NCI-H2196 treated with DMSO at 0.1 percent for 48 hours (cell line): ENCODE measurements around the gene RGS12.
"Not testable (repeated sequence)": the region's sequence is repeated elsewhere in the genome, so short reads cannot be mapped to it uniquely, and the experiment has no call there.

Experiments
- DNase-seq: peaks from one replicate; lab custom pipeline; 2025; ENCODE audit not compliant: unreplicated experiment; lab: John Stamatoyannopoulos, UW

The RGS12 gene

DNA sequence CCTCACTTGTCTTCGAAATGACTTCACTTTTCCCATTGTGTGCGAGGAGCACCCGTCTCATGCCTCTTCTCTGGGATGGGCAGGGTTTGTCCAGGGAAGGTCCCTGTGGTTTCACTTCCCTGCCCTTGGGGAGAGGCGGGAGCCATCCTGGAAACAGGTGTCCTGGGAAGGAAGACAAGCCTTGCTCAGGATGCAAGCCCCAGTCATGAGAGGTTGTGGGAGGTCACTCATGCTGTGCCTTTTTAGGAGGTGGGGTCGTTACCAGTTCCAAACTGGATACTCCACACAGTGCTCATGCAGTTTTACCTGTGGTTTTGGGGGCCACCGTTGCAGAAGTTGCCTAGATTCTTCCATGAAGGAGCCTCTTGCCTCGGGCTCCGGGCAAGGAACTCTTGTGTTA is 3.8 kb downstream of the RGS12 start:
- DNase-seq = no peak

DNA sequence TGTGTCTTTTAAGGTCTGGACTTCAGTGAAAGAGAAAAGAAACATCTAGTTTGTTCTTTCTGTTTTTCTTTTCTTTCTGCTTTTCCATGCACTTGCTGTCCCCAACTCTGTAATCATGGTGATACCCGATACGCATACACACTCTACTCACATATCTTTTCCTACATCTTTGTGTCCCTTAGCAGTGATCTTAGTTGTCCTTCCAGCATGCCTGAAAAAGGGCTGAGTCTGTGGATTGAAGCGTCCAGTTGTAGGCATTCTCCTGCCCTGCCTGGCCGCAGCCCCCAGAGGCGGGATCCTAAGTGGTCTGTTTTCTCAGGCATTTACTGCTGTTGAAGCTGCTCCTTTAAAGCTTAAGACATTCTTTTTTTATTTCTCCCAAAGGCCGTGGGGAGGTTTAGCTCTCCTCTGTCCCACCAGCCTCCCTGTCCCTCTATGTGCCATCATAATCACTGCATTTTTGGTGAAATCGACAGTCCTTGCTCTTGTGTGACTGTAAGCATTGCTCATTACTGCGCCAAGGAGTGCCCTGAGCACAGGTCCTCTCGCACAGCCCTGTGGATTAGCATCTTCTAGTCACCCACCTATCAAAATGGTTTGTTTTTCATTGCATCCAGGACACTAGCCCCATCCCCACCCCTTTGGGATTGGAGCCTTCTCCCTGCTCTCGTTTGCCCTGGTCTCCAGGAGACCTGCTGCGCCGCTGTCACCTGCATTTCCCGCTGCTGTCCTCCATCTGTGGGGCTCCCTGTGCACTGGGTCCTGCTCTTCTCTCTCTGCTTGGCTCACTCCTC is 4.4 kb downstream of the RGS12 start:
- no peak for DNase-seq

- DNase-seq = no peak
Observed at GRCh38 chr4:3299122-3299975, 6.5 kb downstream of the RGS12 start.

GRCh38 chr4:3299976-3300671 is 7.3 kb downstream of the RGS12 start:
- no peak for DNase-seq

- DNase-seq = not testable (repeated sequence)
Observed at GRCh38 chr4:3300882-3301281, 8.1 kb downstream of the RGS12 start.

DNA sequence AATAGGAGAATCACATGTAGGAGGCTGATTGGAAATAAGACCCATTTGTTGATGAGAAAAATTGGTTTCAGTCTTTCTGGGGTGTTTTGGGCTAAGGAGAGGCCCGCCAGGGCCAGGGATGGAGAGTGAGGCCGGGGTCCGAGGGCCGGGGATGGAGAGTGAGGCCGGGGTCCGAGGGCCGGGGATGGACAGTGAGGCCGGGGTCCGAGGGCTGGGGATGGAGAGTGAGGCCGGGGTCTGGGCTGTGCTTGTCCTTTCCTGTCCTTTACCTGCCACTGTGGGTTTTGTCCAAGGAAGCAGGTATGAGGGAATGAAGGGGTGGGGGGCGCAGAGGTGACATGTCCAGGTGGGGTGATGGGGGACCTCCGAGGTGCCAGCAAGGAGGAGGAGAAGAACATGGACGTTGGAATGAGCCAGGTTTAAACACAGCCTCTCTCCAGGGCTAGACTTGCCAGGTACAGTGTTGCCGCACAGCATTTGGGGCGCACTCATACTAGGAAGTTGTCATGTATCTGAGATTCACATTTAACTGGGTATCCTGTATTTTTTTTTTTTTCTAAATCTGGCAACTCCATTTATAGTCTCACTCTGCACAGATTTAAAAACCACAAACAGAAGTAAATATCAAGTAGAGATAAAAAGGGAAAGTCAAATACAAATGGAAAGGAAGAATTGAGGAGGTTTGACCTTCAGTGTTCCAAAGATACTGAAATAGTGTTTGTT is 8.8 kb downstream of the RGS12 start:
- no peak for DNase-seq

DNA sequence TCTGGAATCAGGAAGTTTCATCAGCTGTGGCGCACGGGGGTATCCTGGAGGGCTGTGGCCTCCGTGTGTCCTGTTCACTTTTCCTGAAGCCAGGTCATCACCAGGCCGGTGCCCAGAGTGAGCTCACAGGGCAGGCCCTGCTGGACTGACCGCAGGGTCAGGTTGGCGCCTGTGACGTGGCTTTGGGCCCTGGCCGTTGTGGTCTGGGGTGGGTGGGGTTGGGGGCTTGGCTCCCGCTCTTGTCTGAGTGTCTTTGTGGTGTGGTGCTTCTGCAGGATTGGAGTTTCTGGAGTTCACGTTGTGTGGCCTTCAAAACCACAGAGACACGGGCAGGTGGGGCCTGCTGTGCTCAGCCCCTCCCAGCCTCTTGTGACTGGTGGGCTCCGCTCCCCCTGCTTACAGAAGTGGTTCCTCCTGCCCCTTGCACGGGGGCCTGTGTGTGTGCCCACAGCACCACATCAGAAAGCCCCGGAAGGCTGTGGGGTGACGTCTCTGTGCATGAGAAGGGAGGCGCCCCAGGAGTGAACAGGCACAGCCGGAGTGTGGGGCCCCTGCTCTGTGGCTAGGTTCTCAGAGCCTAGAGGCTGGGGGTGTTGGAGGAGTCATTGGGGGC is 9.5 kb downstream of the RGS12 start:
- no peak for DNase-seq

- no peak for DNase-seq
Observed at GRCh38 chr4:3302786-3303564, 10.2 kb downstream of the RGS12 start.

DNA sequence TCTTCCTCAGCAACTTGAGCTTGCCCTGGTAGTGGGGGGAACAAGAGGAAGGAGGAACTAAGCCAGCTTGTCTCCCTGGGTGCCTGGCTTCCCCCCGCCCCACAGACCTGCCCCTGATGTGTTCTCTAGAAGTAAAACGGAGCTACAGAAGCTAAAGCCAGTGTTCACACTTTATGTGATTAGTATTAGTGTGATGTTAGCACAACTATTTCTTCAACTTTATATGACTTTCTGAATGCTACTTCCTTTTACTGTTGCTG is 10.7 kb downstream of the RGS12 start:
- no peak for DNase-seq

GRCh38 chr4:3303923-3304710 is 11.3 kb downstream of the RGS12 start:
- no peak for DNase-seq

DNA sequence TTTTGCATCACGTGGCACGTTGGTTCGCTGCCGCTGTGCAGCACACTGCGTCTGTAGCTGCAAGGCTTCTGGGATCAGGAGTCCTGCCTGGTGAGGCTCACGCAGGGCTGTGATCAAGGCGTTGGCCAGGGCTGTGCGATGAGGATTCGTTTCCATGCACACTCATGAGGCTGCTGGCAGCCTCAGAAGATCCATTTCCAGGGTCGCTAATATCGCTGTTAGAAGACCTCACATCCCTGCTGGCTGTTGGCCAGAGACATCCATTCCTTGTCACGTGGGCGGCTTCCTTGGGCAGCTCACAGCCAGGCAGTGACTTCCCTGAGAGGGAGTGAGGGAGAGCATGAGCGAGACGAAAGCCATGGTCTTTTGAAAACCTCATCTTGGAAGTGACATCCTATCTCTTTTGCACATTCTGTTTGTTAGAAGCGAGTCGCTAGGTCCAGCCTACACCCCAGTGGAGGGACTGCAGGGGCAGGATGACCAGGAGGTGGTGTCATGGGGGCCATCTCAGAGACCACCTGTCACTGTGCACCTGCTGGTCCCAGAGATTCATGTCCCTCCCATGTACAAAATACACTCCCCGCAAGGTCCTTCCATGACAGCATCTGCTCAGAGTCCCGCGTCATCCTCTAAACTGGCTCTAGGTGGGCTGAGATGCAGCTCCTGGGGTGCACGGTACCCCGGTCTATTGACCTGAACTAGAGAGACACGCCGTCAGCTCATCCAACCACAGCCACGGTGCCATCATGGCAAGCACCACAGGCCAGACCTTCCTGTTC is 12.2 kb downstream of the RGS12 start:
- DNase-seq = no peak

- no peak for DNase-seq
Observed at GRCh38 chr4:3305610-3306371, 13.0 kb downstream of the RGS12 start.

GRCh38 chr4:3306450-3306849 is 13.6 kb downstream of the RGS12 start:
- no peak for DNase-seq

DNA sequence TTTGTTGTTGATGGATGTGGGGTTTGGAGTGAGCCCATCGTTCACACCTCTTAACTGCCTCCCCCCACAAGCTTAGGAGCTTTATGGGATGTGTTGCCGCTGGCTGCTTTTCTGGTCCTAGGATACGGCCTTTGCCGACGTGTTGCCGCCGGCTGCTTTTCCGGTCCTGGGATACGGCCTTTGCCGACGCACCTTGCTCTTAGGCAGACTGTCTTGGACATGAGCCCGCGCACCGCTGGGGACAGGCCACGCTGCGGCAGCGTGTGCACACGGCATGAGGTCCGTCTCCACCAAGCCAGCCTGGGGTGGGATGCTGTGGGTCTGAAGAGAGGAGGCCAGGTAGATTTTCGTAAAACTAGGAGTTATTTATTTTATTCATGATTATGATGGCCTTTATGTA is 14.2 kb downstream of the RGS12 start:
- DNase-seq = no peak

DNA sequence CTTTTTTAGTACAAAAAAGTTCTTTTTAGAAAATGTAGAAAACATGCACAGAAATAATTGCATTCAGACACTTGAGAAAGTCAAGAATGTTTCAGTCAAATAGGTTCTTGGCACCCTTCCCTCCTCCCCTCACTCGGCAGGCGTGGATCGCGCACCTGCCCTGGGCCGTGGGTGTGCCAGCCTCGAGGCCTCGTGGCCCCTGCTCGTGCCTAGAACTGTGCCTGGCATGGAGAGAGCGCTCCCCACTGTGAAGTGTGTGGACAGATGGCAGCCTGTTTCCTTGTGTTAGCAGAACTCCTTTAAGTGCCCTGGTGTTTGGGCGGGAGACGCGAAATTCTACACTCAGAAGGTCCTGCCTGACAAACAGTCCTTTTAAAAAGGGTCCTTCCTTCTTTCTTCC is 14.7 kb downstream of the RGS12 start:
- no peak for DNase-seq

DNA sequence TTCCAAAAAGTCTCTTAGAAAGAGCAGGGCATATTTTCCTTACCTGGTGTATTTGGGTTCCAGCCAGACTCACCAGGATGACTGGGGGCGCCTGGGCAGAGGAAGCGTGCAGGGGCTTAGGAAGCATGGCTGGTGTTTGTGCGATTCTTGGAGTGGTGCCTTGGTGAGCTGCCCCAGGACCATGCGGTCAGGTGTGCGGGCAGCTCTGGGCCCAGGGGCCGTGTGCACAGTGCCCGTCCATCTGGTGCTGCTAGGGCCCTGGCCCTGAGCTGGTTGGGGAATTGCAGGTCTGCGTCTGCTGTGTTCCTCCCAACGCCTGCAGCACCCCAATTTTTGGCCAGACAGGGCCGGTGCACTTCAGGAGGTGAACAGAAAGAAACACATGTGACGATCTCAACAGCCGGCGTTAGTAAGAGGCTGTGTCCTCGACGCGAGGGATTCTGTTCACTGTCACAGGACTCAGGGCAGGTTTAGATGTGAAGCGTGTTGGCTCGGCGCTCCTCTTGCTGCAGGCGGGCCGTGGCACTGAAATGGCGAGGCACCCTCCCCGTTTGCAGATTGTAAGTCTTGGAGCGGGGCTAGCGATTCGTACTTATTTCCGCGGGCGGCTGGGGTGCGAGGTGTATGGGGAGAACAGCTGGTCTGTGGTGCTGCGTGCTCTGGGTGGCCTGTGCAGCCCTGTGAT is 15.2 kb downstream of the RGS12 start:
- no peak for DNase-seq

DNA sequence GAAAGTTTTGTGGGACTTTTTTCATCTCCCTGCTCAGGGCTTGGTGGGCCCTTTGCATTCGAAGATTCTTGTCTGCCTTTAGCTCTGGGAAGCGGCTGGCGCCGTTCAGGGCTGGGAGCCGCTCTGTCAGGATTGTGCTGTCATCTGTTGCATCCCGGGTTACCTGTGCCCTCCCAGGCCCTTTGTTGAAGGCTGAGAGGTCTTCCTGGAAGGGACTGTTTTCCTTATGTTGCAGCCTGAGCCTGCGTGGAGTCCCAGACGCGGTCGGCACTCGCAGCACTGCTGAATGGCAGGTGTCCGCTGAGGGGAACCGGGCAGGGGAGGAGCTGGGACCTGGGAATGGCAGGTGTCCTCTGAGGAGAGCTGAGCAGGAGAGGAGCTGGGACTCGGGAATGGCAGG is 15.9 kb downstream of the RGS12 start:
- DNase-seq = no peak
